HepG2 (cell line): ENCODE measurements around the gene COX6A2. TPM values are rescaled to one million over a fixed set of nuclear protein-coding genes. Genes with fewer than 3 reads are reported as not detected.

Source experiments
- BHLHE40 ChIP-seq: IDR thresholded peaks from 2 replicates; pipeline ENCODE4 v1.6.1; 2011; ENCODE audit warnings: low read length, improper control_type of control experiment
- FOXA1 ChIP-seq, 2 experiments: fragments of 450-650 bp in 1 of 2; sonication (generic) in 1 of 2; formaldehyde crosslinking in 1 of 2; IDR thresholded peaks; 2 replicates each; pipeline versions ENCODE4 v1.4.0 to v1.6.1; 2016 to 2020; ENCODE audit warnings: missing genetic modification reagents in 1 of 2
- KDM5B ChIP-seq: sonication (generic); formaldehyde crosslinking; IDR thresholded peaks from 2 replicates; pipeline ENCODE4 v1.4.0; 2020; ENCODE audit warnings: missing genetic modification reagents, mild to moderate bottlenecking, borderline replicate concordance
- NFE2L1 ChIP-seq: sonication (generic); formaldehyde crosslinking; IDR thresholded peaks from 2 replicates; pipeline ENCODE4 v1.4.0; 2020; ENCODE audit warnings: missing genetic modification reagents, mild to moderate bottlenecking, borderline replicate concordance
- PCBP2 ChIP-seq: fragments of 200-400 bp; formaldehyde crosslinking; optimal IDR thresholded peaks from 2 replicates; pipeline ENCODE3; 2018; ENCODE audit warnings: low read length, low read depth; ENCODE audit not compliant: poor library complexity, severe bottlenecking
- THRA ChIP-seq: sonication (generic); formaldehyde crosslinking; IDR thresholded peaks from 2 replicates; pipeline ENCODE4 v1.4.0; 2020; ENCODE audit warnings: missing genetic modification reagents, borderline replicate concordance
- ZBTB34 ChIP-seq: sonication (generic); formaldehyde crosslinking; IDR thresholded peaks from 2 replicates; pipeline ENCODE4 v1.8.0; 2022; ENCODE audit warnings: mild to moderate bottlenecking, missing genetic modification reagents
- ZNF180 ChIP-seq: sonication (generic); formaldehyde crosslinking; IDR thresholded peaks from 2 replicates; pipeline ENCODE4 v1.4.0; 2020; ENCODE audit warnings: low read depth, missing genetic modification reagents, borderline replicate concordance
- ZNF205 ChIP-seq: IDR thresholded peaks from 2 replicates; pipeline ENCODE4 v1.6.1; 2018; ENCODE audit warnings: missing biosample characterization, missing genetic modification reagents
- ZNF207 ChIP-seq: fragments of 450-650 bp; IDR thresholded peaks from 2 replicates; pipeline ENCODE4 v1.6.1; 2016; ENCODE audit warnings: antibody characterized with exemption, borderline replicate concordance
- ZNF326 ChIP-seq: sonication (generic); formaldehyde crosslinking; IDR thresholded peaks from 2 replicates; pipeline ENCODE4 v1.4.0; 2020; ENCODE audit warnings: missing genetic modification reagents, borderline replicate concordance
- ZNF773 ChIP-seq: sonication (generic); formaldehyde crosslinking; IDR thresholded peaks from 2 replicates; pipeline ENCODE4 v1.4.0; 2020; ENCODE audit warnings: missing genetic modification reagents, borderline replicate concordance
- ZNF777 ChIP-seq: sonication (generic); formaldehyde crosslinking; IDR thresholded peaks from 2 replicates; pipeline ENCODE4 v1.4.0; 2020; ENCODE audit warnings: missing genetic modification reagents
- ZSCAN9 ChIP-seq: IDR thresholded peaks from 2 replicates; pipeline ENCODE4 v1.6.1; 2016; ENCODE audit warnings: borderline replicate concordance
- polyA plus RNA-seq, 8 experiments: library from polyadenylated mRNA; depleted of rRNA in 3 of 8; stranded (reverse) in 7 of 8; unstranded in 1 of 8; fragments of >200 nt; fragmentation: Illumina TruSeq in 4 of 8; extraction: Trizol in 4 of 8; gene quantifications; 2 replicates each; pipeline versions ENCODE4 v1.2.1 to v1.2.3, GENCODE V29; 2011 to 2016; ENCODE audit warnings: low read depth in 4 of 8, missing spikeins in 1 of 8, mixed read lengths in 1 of 8; ENCODE audit not compliant: insufficient read depth in 1 of 8
- total RNA-seq, 5 experiments: library from RNA; depleted of rRNA; stranded (reverse); fragments of >200 nt; fragmentation: Illumina TruSeq; extraction: Trizol; gene quantifications; 2 replicates each; pipeline ENCODE4 v1.2.3, GENCODE V29; 2016; ENCODE audit warnings: low read depth in 1 of 5

COX6A2 gene
- total and polyA plus RNA-seq, 2 of the 13 experiments (the other 11 are each of a cell fraction or from before 2014, with no cell fraction given) = not detected

GRCh38 chr16:31455601-31456314 lies 27.6 kb upstream of the COX6A2 start (continued):
- no peak for TF ChIP-seq THRA (CRISPR knock-in tag)
- 0 out of 2 replicates have a peak, but pooled peaks have one; percentile 14 for TF ChIP-seq ZNF205
- TF ChIP-seq ZNF207 = no peak
- no peak for TF ChIP-seq ZNF180 (CRISPR knock-in tag)
- TF ChIP-seq ZNF777 (CRISPR knock-in tag) = no peak
- TF ChIP-seq NFE2L1 (CRISPR knock-in tag) = no peak
- no peak for TF ChIP-seq BHLHE40
- no peak for TF ChIP-seq ZNF773
- no peak for TF ChIP-seq KDM5B
- no peak for TF ChIP-seq ZBTB34
- TF ChIP-seq ZNF326 (CRISPR knock-in tag) = peak; percentile 86; the same call in 1 of the 2 replicates
- no peak for TF ChIP-seq ZSCAN9
- TF ChIP-seq PCBP2 = no peak
- no peak for TF ChIP-seq FOXA1 (IDR thresholded peaks at IDR 0.05)
- TF ChIP-seq FOXA1 (CRISPR knock-in tag; IDR thresholded peaks at IDR 0.05) = no peak
